HepG2 (cell line): Measurements from ENCODE around the gene PRPF38A. TPM values are rescaled to one million over a fixed set of nuclear protein-coding genes. Genes with fewer than 3 reads are reported as not detected.

Source experiments
- HMG20B ChIP-seq: conservative IDR thresholded peaks from 2 replicates; pipeline ENCODE4 v1.6.1; 2016; ENCODE audit warnings: missing genetic modification reagents, missing compliant biosample characterization
- JUND ChIP-seq: sonication (generic); formaldehyde crosslinking; IDR thresholded peaks from 2 replicates; pipeline ENCODE4 v1.8.0; 2022; ENCODE audit warnings: mild to moderate bottlenecking, missing genetic modification reagents
- MAF1 ChIP-seq: sonication (generic); formaldehyde crosslinking; IDR thresholded peaks from 2 replicates; pipeline ENCODE4 v1.5.0; 2020; ENCODE audit warnings: missing genetic modification reagents, borderline replicate concordance
- MEIS1 ChIP-seq: sonication (generic); formaldehyde crosslinking; IDR thresholded peaks from 2 replicates; pipeline ENCODE4 v1.9.0; 2021; ENCODE audit warnings: mild to moderate bottlenecking, missing genetic modification reagents, moderate library complexity, borderline replicate concordance
- NFKBIZ ChIP-seq: IDR thresholded peaks from 2 replicates; pipeline ENCODE4 v1.6.1; 2018; ENCODE audit warnings: missing genetic modification reagents, missing compliant biosample characterization
- ZFP62 ChIP-seq: sonication (generic); formaldehyde crosslinking; IDR thresholded peaks from 2 replicates; pipeline ENCODE4 v1.4.0; 2020; ENCODE audit warnings: missing genetic modification reagents
- ZMYM4 ChIP-seq: sonication (generic); formaldehyde crosslinking; IDR thresholded peaks from 2 replicates; pipeline ENCODE4 v1.8.1; 2023; ENCODE audit warnings: mild to moderate bottlenecking, missing genetic modification reagents
- ZNF446 ChIP-seq: sonication (generic); formaldehyde crosslinking; IDR thresholded peaks from 2 replicates; pipeline ENCODE4 v1.5.0; 2020; ENCODE audit warnings: mild to moderate bottlenecking, missing genetic modification reagents
- ZNF556 ChIP-seq: sonication (generic); formaldehyde crosslinking; IDR thresholded peaks from 2 replicates; pipeline ENCODE4 v1.4.0; 2020; ENCODE audit warnings: mild to moderate bottlenecking, missing genetic modification reagents, borderline replicate concordance
- ZNF7 ChIP-seq: IDR thresholded peaks from 2 replicates; pipeline ENCODE4 v1.6.1; 2016; ENCODE audit warnings: missing biosample characterization, missing genetic modification reagents
- polyA plus RNA-seq, 8 experiments: library from polyadenylated mRNA; depleted of rRNA in 3 of 8; stranded (reverse) in 7 of 8; unstranded in 1 of 8; fragments of >200 nt; fragmentation: Illumina TruSeq in 4 of 8; extraction: Trizol in 4 of 8; gene quantifications; 2 replicates each; pipeline versions ENCODE4 v1.2.1 to v1.2.3, GENCODE V29; 2011 to 2016; ENCODE audit warnings: low read depth in 4 of 8, missing spikeins in 1 of 8, mixed read lengths in 1 of 8; ENCODE audit not compliant: insufficient read depth in 1 of 8
- total RNA-seq, 5 experiments: library from RNA; depleted of rRNA; stranded (reverse); fragments of >200 nt; fragmentation: Illumina TruSeq; extraction: Trizol; gene quantifications; 2 replicates each; pipeline ENCODE4 v1.2.3, GENCODE V29; 2016; ENCODE audit warnings: low read depth in 1 of 5
- TF ChIP-seq, protein P1 (sequence below): sonication (generic); formaldehyde crosslinking; IDR thresholded peaks from 2 replicates; pipeline ENCODE4 v1.4.0; 2020; ENCODE audit warnings: mild to moderate bottlenecking, missing genetic modification reagents
- TF ChIP-seq, protein P2 (sequence below): sonication (generic); formaldehyde crosslinking; IDR thresholded peaks from 2 replicates; pipeline ENCODE4 v1.4.0; 2020; ENCODE audit warnings: missing genetic modification reagents, borderline replicate concordance
- TF ChIP-seq, protein P3 (sequence below): IDR thresholded peaks from 2 replicates; pipeline ENCODE4 v1.6.1; 2016
- TF ChIP-seq, protein P4 (sequence below): sonication (generic); formaldehyde crosslinking; IDR thresholded peaks from 2 replicates; pipeline ENCODE4 v1.4.0; 2020; ENCODE audit warnings: missing genetic modification reagents
- TF ChIP-seq, protein P5 (sequence below): sonication (generic); formaldehyde crosslinking; IDR thresholded peaks from 2 replicates; pipeline ENCODE4 v1.4.0; 2020; ENCODE audit warnings: low read depth, mild to moderate bottlenecking, missing genetic modification reagents
- TF ChIP-seq, protein P6 (sequence below): sonication (generic); formaldehyde crosslinking; IDR thresholded peaks from 2 replicates; pipeline ENCODE4 v1.5.1; 2020; ENCODE audit warnings: missing genetic modification reagents, mild to moderate bottlenecking, borderline replicate concordance

PRPF38A gene
- total and polyA plus RNA-seq, 2 of the 13 experiments (the other 11 are each of a cell fraction or from before 2014, with no cell fraction given) = 18.3 to 45.5 TPM

DNA sequence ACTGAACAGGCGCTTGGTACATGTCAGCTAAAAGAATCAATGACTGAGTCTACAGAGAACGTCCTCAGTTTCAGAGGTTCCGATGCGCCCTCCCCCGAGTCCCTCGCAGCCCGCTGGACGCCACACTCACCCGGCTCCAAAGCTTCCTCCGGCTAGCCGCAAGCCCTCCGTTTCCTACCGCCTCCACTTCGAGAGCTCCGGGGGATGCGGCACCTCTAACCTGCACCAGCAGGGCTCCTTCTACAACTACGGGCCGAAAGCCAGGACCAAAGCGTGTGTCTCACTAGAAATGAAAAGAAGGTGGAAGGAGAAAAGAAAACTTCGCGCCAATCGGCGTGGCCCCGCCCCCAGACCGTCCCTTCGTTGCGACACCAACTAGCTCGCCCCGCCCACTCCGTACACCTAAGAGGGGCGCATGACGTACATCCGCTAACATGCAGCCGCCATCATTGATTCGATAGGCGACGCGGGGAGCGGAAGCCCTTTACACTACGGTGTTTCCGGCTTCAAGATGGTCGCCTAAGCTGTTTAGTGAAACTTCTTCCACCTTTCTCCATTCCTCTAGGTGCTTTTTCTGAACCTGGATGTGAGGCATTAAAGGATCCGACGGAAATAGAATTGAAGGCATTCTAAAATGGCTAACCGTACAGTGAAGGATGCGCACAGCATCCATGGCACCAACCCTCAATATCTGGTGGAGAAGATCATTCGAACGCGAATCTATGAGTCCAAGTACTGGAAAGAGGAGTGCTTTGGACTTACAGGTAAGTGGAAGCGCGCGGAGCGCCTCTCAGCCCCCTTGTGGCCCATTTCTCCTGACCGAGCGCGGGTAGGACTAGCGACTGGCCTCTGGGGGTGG is at the start of gene PRPF38A, which contains the start of gene ORC1 (continued):
- no peak; the same call in 1 of the 2 replicates for TF ChIP-seq NFKBIZ (CRISPR knock-in tag)
- TF ChIP-seq, protein P1, sequence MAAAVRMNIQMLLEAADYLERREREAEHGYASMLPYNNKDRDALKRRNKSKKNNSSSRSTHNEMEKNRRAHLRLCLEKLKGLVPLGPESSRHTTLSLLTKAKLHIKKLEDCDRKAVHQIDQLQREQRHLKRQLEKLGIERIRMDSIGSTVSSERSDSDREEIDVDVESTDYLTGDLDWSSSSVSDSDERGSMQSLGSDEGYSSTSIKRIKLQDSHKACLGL (CRISPR knock-in tag) = no peak; the same call in 1 of the 2 replicates
- TF ChIP-seq MAF1 (CRISPR knock-in tag) = no peak
- no peak for TF ChIP-seq MEIS1 (CRISPR knock-in tag)
- no peak for TF ChIP-seq ZFP62 (CRISPR knock-in tag)
- no peak for TF ChIP-seq ZNF556 (CRISPR knock-in tag)
- no peak for TF ChIP-seq HMG20B (CRISPR knock-in tag)
- TF ChIP-seq, protein P2, sequence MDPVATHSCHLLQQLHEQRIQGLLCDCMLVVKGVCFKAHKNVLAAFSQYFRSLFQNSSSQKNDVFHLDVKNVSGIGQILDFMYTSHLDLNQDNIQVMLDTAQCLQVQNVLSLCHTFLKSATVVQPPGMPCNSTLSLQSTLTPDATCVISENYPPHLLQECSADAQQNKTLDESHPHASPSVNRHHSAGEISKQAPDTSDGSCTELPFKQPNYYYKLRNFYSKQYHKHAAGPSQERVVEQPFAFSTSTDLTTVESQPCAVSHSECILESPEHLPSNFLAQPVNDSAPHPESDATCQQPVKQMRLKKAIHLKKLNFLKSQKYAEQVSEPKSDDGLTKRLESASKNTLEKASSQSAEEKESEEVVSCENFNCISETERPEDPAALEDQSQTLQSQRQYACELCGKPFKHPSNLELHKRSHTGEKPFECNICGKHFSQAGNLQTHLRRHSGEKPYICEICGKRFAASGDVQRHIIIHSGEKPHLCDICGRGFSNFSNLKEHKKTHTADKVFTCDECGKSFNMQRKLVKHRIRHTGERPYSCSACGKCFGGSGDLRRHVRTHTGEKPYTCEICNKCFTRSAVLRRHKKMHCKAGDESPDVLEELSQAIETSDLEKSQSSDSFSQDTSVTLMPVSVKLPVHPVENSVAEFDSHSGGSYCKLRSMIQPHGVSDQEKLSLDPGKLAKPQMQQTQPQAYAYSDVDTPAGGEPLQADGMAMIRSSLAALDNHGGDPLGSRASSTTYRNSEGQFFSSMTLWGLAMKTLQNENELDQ (CRISPR knock-in tag) = peak; percentile 7; the same call in 1 of the 2 replicates
- TF ChIP-seq JUND (CRISPR knock-in tag) = no peak
- TF ChIP-seq ZMYM4 (CRISPR knock-in tag) = peak; percentile 87
- TF ChIP-seq, protein P3, sequence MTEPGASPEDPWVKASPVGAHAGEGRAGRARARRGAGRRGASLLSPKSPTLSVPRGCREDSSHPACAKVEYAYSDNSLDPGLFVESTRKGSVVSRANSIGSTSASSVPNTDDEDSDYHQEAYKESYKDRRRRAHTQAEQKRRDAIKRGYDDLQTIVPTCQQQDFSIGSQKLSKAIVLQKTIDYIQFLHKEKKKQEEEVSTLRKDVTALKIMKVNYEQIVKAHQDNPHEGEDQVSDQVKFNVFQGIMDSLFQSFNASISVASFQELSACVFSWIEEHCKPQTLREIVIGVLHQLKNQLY (CRISPR knock-in tag) = no peak; the same call in 1 of the 2 replicates
- TF ChIP-seq, protein P4, sequence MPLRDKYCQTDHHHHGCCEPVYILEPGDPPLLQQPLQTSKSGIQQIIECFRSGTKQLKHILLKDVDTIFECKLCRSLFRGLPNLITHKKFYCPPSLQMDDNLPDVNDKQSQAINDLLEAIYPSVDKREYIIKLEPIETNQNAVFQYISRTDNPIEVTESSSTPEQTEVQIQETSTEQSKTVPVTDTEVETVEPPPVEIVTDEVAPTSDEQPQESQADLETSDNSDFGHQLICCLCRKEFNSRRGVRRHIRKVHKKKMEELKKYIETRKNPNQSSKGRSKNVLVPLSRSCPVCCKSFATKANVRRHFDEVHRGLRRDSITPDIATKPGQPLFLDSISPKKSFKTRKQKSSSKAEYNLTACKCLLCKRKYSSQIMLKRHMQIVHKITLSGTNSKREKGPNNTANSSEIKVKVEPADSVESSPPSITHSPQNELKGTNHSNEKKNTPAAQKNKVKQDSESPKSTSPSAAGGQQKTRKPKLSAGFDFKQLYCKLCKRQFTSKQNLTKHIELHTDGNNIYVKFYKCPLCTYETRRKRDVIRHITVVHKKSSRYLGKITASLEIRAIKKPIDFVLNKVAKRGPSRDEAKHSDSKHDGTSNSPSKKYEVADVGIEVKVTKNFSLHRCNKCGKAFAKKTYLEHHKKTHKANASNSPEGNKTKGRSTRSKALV (CRISPR knock-in tag) = peak; percentile 17; the same call in 1 of the 2 replicates
- TF ChIP-seq, protein P5, sequence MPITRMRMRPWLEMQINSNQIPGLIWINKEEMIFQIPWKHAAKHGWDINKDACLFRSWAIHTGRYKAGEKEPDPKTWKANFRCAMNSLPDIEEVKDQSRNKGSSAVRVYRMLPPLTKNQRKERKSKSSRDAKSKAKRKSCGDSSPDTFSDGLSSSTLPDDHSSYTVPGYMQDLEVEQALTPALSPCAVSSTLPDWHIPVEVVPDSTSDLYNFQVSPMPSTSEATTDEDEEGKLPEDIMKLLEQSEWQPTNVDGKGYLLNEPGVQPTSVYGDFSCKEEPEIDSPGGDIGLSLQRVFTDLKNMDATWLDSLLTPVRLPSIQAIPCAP (CRISPR knock-in tag) = no peak
- no peak for TF ChIP-seq ZNF446 (CRISPR knock-in tag)
- no peak for TF ChIP-seq ZNF7 (CRISPR knock-in tag)
- TF ChIP-seq, protein P6, sequence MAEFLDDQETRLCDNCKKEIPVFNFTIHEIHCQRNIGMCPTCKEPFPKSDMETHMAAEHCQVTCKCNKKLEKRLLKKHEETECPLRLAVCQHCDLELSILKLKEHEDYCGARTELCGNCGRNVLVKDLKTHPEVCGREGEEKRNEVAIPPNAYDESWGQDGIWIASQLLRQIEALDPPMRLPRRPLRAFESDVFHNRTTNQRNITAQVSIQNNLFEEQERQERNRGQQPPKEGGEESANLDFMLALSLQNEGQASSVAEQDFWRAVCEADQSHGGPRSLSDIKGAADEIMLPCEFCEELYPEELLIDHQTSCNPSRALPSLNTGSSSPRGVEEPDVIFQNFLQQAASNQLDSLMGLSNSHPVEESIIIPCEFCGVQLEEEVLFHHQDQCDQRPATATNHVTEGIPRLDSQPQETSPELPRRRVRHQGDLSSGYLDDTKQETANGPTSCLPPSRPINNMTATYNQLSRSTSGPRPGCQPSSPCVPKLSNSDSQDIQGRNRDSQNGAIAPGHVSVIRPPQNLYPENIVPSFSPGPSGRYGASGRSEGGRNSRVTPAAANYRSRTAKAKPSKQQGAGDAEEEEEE = 0 out of 2 replicates have a peak, but pooled peaks have one; percentile 34
